ENCODE data around the gene NCOA3. TPM values are rescaled to one million over a fixed set of nuclear protein-coding genes. Genes with fewer than 3 reads are reported as not detected.

The NCOA3 gene
- total RNA-seq, 1 donor from 2014 or later, result 24.6 TPM

- Mint-ChIP-seq H3K27ac (ENCODE audit: unreplicated experiment) (no peak overlapping the region), H3K4me1 (ENCODE audit: low read depth, unreplicated experiment) (no peaks in the 10 kb centered on the region), H3K27me3 (ENCODE audit: unreplicated experiment) (no peaks in the 10 kb centered on the region), H3K9me3 (ENCODE audit: unreplicated experiment) (no peaks in the 10 kb centered on the region), H3K4me3 (ENCODE audit: unreplicated experiment) (no peak overlapping the region), H3K36me3 (ENCODE audit: unreplicated experiment) (no peaks in the 10 kb centered on the region)
- no peak for DNase-seq
- no peak for TF ChIP-seq CTCF (IDR thresholded peaks at IDR 0.05; ENCODE audit: partially characterized antibody, unreplicated experiment)
These were observed 26.2 kb upstream of the NCOA3 start for GRCh38 chr20:47475419-47476044.

- H3K4me1 Mint-ChIP-seq (ENCODE audit: low read depth, unreplicated experiment), result no peaks in the 10 kb centered on the region
- no peaks in the 10 kb centered on the region for H3K9me3 Mint-ChIP-seq (ENCODE audit: unreplicated experiment)
- no peak overlapping the region for H3K27ac Mint-ChIP-seq (ENCODE audit: unreplicated experiment)
- H3K27me3 Mint-ChIP-seq (ENCODE audit: unreplicated experiment), result no peaks in the 10 kb centered on the region
- no peaks in the 10 kb centered on the region for H3K36me3 Mint-ChIP-seq (ENCODE audit: unreplicated experiment)
- no peak for TF ChIP-seq CTCF (IDR thresholded peaks at IDR 0.05; ENCODE audit: partially characterized antibody, unreplicated experiment)
- no peak for DNase-seq
- no peak overlapping the region for H3K4me3 Mint-ChIP-seq (ENCODE audit: unreplicated experiment)
These were observed 25.2 kb upstream of the NCOA3 start for GRCh38 chr20:47476452-47476851.

- no peak for DNase-seq
- no peak overlapping the region for H3K4me3 Mint-ChIP-seq (ENCODE audit: unreplicated experiment)
- no peaks in the 10 kb centered on the region for H3K27me3 Mint-ChIP-seq (ENCODE audit: unreplicated experiment)
- TF ChIP-seq CTCF (IDR thresholded peaks at IDR 0.05; ENCODE audit: partially characterized antibody, unreplicated experiment), result no peak
- H3K9me3 Mint-ChIP-seq (ENCODE audit: unreplicated experiment), result no peaks in the 10 kb centered on the region
- no peak overlapping the region for H3K27ac Mint-ChIP-seq (ENCODE audit: unreplicated experiment)
- no peaks in the 10 kb centered on the region for H3K36me3 Mint-ChIP-seq (ENCODE audit: unreplicated experiment)
- H3K4me1 Mint-ChIP-seq (ENCODE audit: low read depth, unreplicated experiment), result no peaks in the 10 kb centered on the region
These were observed 22.6 kb upstream of the NCOA3 start for GRCh38 chr20:47479093-47479492.

- Mint-ChIP-seq H3K27ac (ENCODE audit: unreplicated experiment) (no peak overlapping the region), H3K36me3 (ENCODE audit: unreplicated experiment) (no peaks in the 10 kb centered on the region), H3K4me1 (ENCODE audit: low read depth, unreplicated experiment) (no peaks in the 10 kb centered on the region), H3K27me3 (ENCODE audit: unreplicated experiment) (no peaks in the 10 kb centered on the region), H3K4me3 (ENCODE audit: unreplicated experiment) (no peak overlapping the region), H3K9me3 (ENCODE audit: unreplicated experiment) (no peaks in the 10 kb centered on the region)
- no peak for TF ChIP-seq CTCF (IDR thresholded peaks at IDR 0.05; ENCODE audit: partially characterized antibody, unreplicated experiment)
- DNase-seq, result no peak
These were observed 22.2 kb upstream of the NCOA3 start for GRCh38 chr20:47479506-47479905.

GRCh38 chr20:47480239-47480638 lies 21.4 kb upstream of the NCOA3 start:
- Mint-ChIP-seq H3K27ac (ENCODE audit: unreplicated experiment) (no peak overlapping the region), H3K9me3 (ENCODE audit: unreplicated experiment) (no peaks in the 10 kb centered on the region), H3K4me1 (ENCODE audit: low read depth, unreplicated experiment) (no peaks in the 10 kb centered on the region), H3K36me3 (ENCODE audit: unreplicated experiment) (no peaks in the 10 kb centered on the region), H3K27me3 (ENCODE audit: unreplicated experiment) (no peaks in the 10 kb centered on the region), H3K4me3 (ENCODE audit: unreplicated experiment) (no peak overlapping the region)
- no peak for DNase-seq
- TF ChIP-seq CTCF (IDR thresholded peaks at IDR 0.05; ENCODE audit: partially characterized antibody, unreplicated experiment), result no peak

Measured in glutamatergic neuron (in vitro differentiated cells).